GM23248 (cell line): ENCODE results near the gene ZNF669. TPM values are rescaled to one million over a fixed set of nuclear protein-coding genes. Genes with fewer than 3 reads are reported as not detected.
A peak's percentile ranks its signal among the peaks of the same experiment; 100 is the strongest.

Experiments used
- DNase-seq: peaks from one replicate; pipeline ENCODE4 v3.0.0-alpha.2; 2015
- H2AFZ ChIP-seq: fragments of 200-600 bp; sonication (generic); 2 replicates; pipeline ENCODE4 v1.6.1; 2016; ENCODE audit warnings: antibody characterized with exemption
- H3F3A ChIP-seq: fragments of 200-600 bp; sonication (generic); 2 replicates; pipeline ENCODE4 v1.6.1; 2016; ENCODE audit warnings: mild to moderate bottlenecking, antibody characterized with exemption, mixed run types; ENCODE audit not compliant: insufficient read depth
- H3K27ac ChIP-seq: fragments of 200-600 bp; sonication (generic); 2 replicates; pipeline ENCODE4 v1.5.1; 2016; ENCODE audit warnings: mild to moderate bottlenecking
- H3K27me3 ChIP-seq: fragments of 200-600 bp; sonication (generic); replicated peaks from 2 replicates; pipeline ENCODE4 v1.6.1; 2016; ENCODE audit warnings: mild to moderate bottlenecking; ENCODE audit not compliant: insufficient read depth
- H3K36me3 ChIP-seq: fragments of 200-600 bp; sonication (generic); 2 replicates; pipeline ENCODE4 v1.6.1; 2016; ENCODE audit warnings: low read depth, mild to moderate bottlenecking
- H3K4me1 ChIP-seq: fragments of 200-600 bp; sonication (generic); 2 replicates; pipeline ENCODE4 v1.6.1; 2016; ENCODE audit warnings: mild to moderate bottlenecking; ENCODE audit not compliant: insufficient read depth
- H3K4me2 ChIP-seq: fragments of 200-600 bp; sonication (generic); one replicate; pipeline ENCODE4 v1.6.1; 2016; ENCODE audit warnings: mild to moderate bottlenecking; ENCODE audit not compliant: unreplicated experiment
- H3K4me3 ChIP-seq: fragments of 200-600 bp; sonication (generic); 2 replicates; pipeline ENCODE4 v1.5.1; 2016; ENCODE audit warnings: mild to moderate bottlenecking
- H3K79me2 ChIP-seq: fragments of 200-600 bp; sonication (generic); 2 replicates; pipeline ENCODE4 v1.6.1; 2016; ENCODE audit warnings: mild to moderate bottlenecking; ENCODE audit not compliant: insufficient read depth
- H3K9ac ChIP-seq: fragments of 200-600 bp; sonication (generic); 2 replicates; pipeline ENCODE4 v1.6.1; 2016; ENCODE audit warnings: mild to moderate bottlenecking
- H3K9me2 ChIP-seq: fragments of 200-600 bp; sonication (generic); 2 replicates; pipeline ENCODE4 v1.6.1; 2016; ENCODE audit warnings: mixed run types, mild to moderate bottlenecking, moderate library complexity; ENCODE audit not compliant: insufficient read depth
- H3K9me3 ChIP-seq: fragments of 200-600 bp; sonication (generic); one replicate; pipeline ENCODE4 v1.6.1; 2017; ENCODE audit warnings: low read depth
- H4K20me1 ChIP-seq: fragments of 200-600 bp; sonication (generic); 2 replicates; pipeline ENCODE4 v1.6.0; 2016; ENCODE audit not compliant: insufficient read depth
- EZH2 ChIP-seq: fragments of 200-600 bp; sonication (generic); IDR thresholded peaks from 2 replicates; pipeline ENCODE4 v1.6.1; 2018; ENCODE audit warnings: antibody characterized with exemption, mild to moderate bottlenecking; ENCODE audit not compliant: insufficient read depth, poor library complexity, severe bottlenecking
- EZH2phosphoT487 ChIP-seq: fragments of 200-600 bp; sonication (generic); IDR thresholded peaks from 2 replicates; pipeline ENCODE4 v1.6.1; 2018; ENCODE audit warnings: antibody characterized with exemption, moderate library complexity, mild to moderate bottlenecking, low read depth; ENCODE audit not compliant: insufficient read depth
- WGBS, 2 experiments: methylation state at CpG; one replicate each; pipeline ENCODE4 v1.1.6; 2015 to 2017; ENCODE audit warnings: low lambda C conversion rate in 2 of 2, low coverage in 1 of 2; ENCODE audit errors: missing lambda C conversion rate in 2 of 2; 5-methylcytosine and 5-hydroxymethylcytosine counted together
- in situ Hi-C: fragments of 300-500 bp; cut with MboI; formaldehyde crosslinking; loops from 2 replicates; pipeline ENCODE4 v1.15.0; 2020
- polyA plus RNA-seq: library from polyadenylated mRNA; unstranded; fragments of >200 nt; fragmentation: Nextera tagmentation; extraction: Ambion mirVana; gene quantifications from 2 replicates; pipeline ENCODE4 v1.2.1, GENCODE V29; 2016
- total RNA-seq: library from RNA; depleted of rRNA; stranded (reverse); fragments of >200 nt; shearing (Covaris generic); gene quantifications from 2 replicates; pipeline ENCODE4 v1.2.3, GENCODE V29; 2014

Gene ZNF669
- total and polyA plus RNA-seq, 2 experiments from 2014 or later = 2.4 to 4.9 TPM

DNA sequence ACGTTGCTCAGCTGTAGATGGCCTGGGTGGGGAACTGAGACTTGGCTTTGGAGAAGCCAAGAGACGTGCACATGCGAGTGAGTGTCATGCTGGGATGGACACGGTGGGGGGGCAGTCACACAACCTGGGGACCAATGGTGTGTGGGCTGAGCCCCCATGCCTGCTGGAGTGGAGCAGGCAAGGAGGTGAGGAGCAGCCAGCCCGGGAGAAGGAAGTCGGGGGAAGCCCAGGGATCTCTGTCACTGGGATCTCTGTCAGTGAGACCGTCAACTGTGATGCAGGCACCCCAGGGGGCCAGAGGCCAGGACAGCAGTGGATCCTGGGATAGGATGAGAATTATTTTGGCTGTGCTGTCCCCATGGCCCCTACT lies 11.0 kb upstream of the ZNF669 start:
- Histone ChIP-seq H3K27ac (no peak overlapping the region), H3K4me3 (no peak overlapping the region), H3K9me2 (no peaks in the 10 kb centered on the region), H4K20me1 (no peaks in the 10 kb centered on the region), H3K79me2 (no peaks in the 10 kb centered on the region), H3F3A (0 out of 2 replicates have a peak, but pooled peaks cover 6% of the 10 kb centered on the region), H3K27me3 (no peaks in the 10 kb centered on the region), H3K4me1 (no peaks in the 10 kb centered on the region), H3K4me2 (no peak overlapping the region), H3K36me3 (no peaks in the 10 kb centered on the region), H2AFZ (no peak overlapping the region), H3K9ac (no peak overlapping the region), H3K9me3 (no peaks in the 10 kb centered on the region)
- in situ Hi-C loops = no loop called here
- WGBS, 2 experiments = 55 to 65% methylated on average over 7 of the region's 7 CpGs
- TF ChIP-seq EZH2phosphoT487 (no peak), EZH2 (no peak)
- DNase-seq = no peak

DNA sequence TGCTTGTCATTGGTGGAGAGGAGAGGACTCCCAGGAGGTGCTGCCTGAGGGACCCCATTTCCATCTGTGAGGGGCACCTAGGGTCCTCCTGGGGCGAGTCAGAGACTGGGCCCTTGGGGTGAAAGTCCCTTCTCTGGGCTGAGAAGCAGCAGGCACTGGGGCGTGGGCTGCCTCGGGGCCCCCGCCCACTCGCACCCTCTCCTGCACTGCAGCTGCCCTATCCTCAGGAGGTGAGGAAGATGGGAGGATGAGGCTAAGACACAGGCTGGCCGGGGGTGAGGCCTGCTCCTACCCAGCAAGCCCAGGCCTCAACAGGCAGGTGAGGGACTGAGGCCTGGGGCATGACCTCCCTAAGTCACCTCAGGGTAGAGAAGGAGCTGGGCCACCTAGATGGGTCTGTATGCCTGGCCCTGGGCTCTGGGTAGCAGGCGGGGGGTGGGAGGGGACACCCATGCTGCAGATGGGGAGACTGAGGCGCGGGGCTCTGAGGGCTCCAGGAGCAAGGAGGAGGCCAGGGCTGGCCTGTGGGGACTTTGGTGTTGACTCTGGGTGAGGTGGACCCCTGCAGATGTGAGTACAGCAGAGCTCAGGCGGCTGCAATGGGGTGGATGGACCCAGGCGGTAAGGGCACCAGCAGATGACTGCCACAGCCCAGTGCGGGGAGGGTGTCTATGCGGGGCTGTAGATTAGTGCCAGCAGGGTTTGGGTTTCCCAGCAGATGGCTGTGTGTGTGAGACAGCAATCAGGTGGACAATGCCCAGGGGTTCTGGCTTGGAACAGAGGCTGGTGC lies 10.4 kb upstream of the ZNF669 start:
- no peaks in the 10 kb centered on the region for H3K36me3 ChIP-seq
- in situ Hi-C loops = no loop called here
- TF ChIP-seq EZH2 (no peak), EZH2phosphoT487 (no peak)

DNA sequence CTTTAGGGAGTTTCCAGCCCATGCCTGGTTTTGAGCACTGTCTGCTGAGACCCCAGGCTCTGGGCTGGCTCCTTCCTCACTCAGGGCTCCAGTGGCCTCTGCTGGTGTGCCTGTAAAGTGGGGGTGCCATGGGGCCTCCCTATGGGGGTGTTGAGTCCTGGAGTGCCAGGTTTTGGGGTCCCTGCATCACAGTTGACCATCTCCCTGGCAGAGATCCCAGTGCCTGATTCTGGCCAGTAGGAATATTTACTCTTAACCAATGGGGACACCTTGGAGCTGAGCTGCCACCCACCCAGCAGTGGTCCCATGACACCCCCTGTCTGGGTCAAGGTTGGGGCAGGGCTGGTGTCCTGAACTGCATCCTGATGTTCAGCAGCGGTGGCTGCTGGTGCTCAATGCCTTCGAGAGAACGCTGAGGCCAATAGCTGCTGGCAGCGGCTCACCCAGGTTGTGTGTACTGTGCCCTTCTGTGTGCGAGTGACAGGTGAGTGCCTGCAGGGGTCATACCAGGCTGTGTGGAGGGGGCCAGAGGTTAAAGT lies 9.6 kb upstream of the ZNF669 start:
- Histone ChIP-seq H3K9me3 (no peaks in the 10 kb centered on the region), H4K20me1 (no peaks in the 10 kb centered on the region), H3K4me2 (no peak overlapping the region), H2AFZ (no peak overlapping the region), H3K79me2 (no peaks in the 10 kb centered on the region), H3K9me2 (no peaks in the 10 kb centered on the region), H3K4me3 (no peak overlapping the region), H3K36me3 (no peaks in the 10 kb centered on the region), H3K9ac (no peak overlapping the region), H3F3A (0 out of 2 replicates have a peak, but pooled peaks cover 6% of the 10 kb centered on the region), H3K4me1 (no peaks in the 10 kb centered on the region), H3K27ac (no peak overlapping the region), H3K27me3 (no peaks in the 10 kb centered on the region)
- DNase-seq = no peak
- 93 to 96% methylated on average over 5 of the region's 5 CpGs for WGBS, 2 experiments
- TF ChIP-seq EZH2 (no peak), EZH2phosphoT487 (no peak)
- in situ Hi-C loops = no loop called here

More for the DNA sequence above, 10.4 kb upstream of the ZNF669 start:
- Histone ChIP-seq H3F3A (0 out of 2 replicates have a peak, but pooled peaks cover 6% of the 10 kb centered on the region), H3K27ac (no peak overlapping the region), H3K79me2 (no peaks in the 10 kb centered on the region), H2AFZ (no peak overlapping the region), H3K4me2 (no peak overlapping the region), H3K9ac (no peak overlapping the region), H3K4me1 (no peaks in the 10 kb centered on the region), H3K27me3 (no peaks in the 10 kb centered on the region), H3K9me2 (no peaks in the 10 kb centered on the region), H4K20me1 (no peaks in the 10 kb centered on the region), H3K9me3 (no peaks in the 10 kb centered on the region), H3K4me3 (no peak overlapping the region)
- no peak for DNase-seq
- 90 to 95% methylated on average over 11 to 13 of the region's 13 CpGs for WGBS, 2 experiments

DNA sequence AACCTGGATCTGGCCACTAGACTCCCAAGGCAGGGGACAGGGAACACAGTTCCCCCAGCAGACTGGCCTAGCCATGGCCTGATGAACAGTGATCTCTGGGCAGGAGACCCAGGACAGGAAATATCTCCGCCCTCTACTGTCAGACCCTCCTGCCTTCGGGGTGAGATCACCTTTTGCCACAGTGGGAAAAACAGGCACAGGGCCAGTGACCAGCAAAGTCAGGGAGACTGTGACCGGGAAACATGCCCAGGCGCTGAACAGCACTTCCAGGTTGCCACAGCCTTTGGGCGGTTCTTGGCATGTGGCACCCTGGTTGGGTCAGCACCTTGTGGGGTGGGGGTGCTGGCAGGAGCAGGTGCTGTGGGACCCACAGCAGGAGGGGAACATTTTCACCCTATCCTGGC lies 8.9 kb upstream of the ZNF669 start:
- Histone ChIP-seq H3K27ac (no peak overlapping the region), H3K36me3 (no peaks in the 10 kb centered on the region), H3K9me3 (no peaks in the 10 kb centered on the region), H3K4me2 (no peak overlapping the region), H4K20me1 (no peaks in the 10 kb centered on the region), H2AFZ (no peak overlapping the region), H3K9me2 (no peaks in the 10 kb centered on the region), H3K4me3 (no peak overlapping the region), H3K9ac (no peak overlapping the region), H3K4me1 (no peaks in the 10 kb centered on the region), H3K27me3 (no peaks in the 10 kb centered on the region), H3K79me2 (no peaks in the 10 kb centered on the region), H3F3A (0 out of 2 replicates have a peak, but pooled peaks cover 6% of the 10 kb centered on the region)
- 67 to 70% methylated on average over 5 of the region's 5 CpGs for WGBS, 2 experiments
- in situ Hi-C loops = no loop called here
- peak; percentile 38 for DNase-seq
- TF ChIP-seq EZH2 (no peak), EZH2phosphoT487 (no peak)
